ENCODE data around the gene HYKK.

Gene HYKK

DNA sequence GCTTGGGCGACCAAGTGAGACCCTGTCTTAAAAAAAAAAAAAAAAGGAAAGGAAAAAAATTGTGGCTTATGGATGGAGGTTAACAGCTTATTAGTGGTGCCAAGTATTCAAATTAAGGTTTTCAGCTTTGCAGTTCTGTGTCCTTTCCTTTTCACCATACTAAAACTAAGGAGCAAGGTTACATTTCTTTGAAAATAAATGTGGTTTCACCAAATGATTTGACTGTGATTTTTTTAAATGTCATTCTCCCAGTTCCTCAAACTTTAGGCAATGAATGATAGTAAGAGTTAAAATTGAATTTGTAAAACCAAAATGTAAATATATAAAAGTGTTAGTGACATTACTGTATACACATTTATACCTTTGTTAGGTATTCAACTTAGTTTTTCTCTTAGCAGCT lies 67.6 kb downstream of the HYKK start:
- Histone ChIP-seq H3K9ac (ENCODE audit: low read depth, low read length, poor library complexity, severe bottlenecking) (no peak overlapping the region), H3F3A (ENCODE audit: low read depth) (no peaks in the 10 kb centered on the region; the same call in 1 of the 2 replicates), H3K9me2 (replicated peaks; ENCODE audit: low read depth, low read length) (no peaks in the 10 kb centered on the region), H3K27me3 (ENCODE audit: insufficient read depth, low read length, poor library complexity, severe bottlenecking) (no peaks in the 10 kb centered on the region), H4K20me1 (ENCODE audit: insufficient read depth, low read length, poor library complexity, severe bottlenecking) (peaks cover 22% of the 10 kb centered on the region), H3K36me3 (ENCODE audit: insufficient read depth, low read length) (no peaks in the 10 kb centered on the region), H3K4me3 (ENCODE audit: low read length, poor library complexity, severe bottlenecking) (no peak overlapping the region), H3K4me2 (ENCODE audit: low read depth, low read length, poor library complexity, severe bottlenecking) (no peak overlapping the region), H3K79me2 (ENCODE audit: insufficient read depth, low read length) (peaks cover 77% of the 10 kb centered on the region), H2AFZ (ENCODE audit: low read length) (no peak overlapping the region), H3K4me1 (ENCODE audit: insufficient read depth, low read length, poor library complexity, severe bottlenecking) (peaks cover 16% of the 10 kb centered on the region), H3K9me3 (ENCODE audit: insufficient read depth, low read depth, low read length) (no peaks in the 10 kb centered on the region)
- TF ChIP-seq, protein P1, sequence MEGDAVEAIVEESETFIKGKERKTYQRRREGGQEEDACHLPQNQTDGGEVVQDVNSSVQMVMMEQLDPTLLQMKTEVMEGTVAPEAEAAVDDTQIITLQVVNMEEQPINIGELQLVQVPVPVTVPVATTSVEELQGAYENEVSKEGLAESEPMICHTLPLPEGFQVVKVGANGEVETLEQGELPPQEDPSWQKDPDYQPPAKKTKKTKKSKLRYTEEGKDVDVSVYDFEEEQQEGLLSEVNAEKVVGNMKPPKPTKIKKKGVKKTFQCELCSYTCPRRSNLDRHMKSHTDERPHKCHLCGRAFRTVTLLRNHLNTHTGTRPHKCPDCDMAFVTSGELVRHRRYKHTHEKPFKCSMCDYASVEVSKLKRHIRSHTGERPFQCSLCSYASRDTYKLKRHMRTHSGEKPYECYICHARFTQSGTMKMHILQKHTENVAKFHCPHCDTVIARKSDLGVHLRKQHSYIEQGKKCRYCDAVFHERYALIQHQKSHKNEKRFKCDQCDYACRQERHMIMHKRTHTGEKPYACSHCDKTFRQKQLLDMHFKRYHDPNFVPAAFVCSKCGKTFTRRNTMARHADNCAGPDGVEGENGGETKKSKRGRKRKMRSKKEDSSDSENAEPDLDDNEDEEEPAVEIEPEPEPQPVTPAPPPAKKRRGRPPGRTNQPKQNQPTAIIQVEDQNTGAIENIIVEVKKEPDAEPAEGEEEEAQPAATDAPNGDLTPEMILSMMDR (conservative IDR thresholded peaks at IDR 0.05; ENCODE audit: low read length): no peak
- no peak for TF ChIP-seq EZH2phosphoT487 (IDR thresholded peaks at IDR 0.05; ENCODE audit: borderline replicate concordance)
